K562 (cell line): ENCODE measurements around the gene COMTD1. TPM values are rescaled to one million over a fixed set of nuclear protein-coding genes. Genes with fewer than 3 reads are reported as not detected.

Experiments used
- CEBPG ChIP-seq, 3 experiments: fragments of 200-800 bp in 1 of 3; sonication (Bioruptor generic) in 1 of 3; sonication (generic) in 1 of 3; formaldehyde crosslinking in 1 of 3; IDR thresholded peaks in 2 of 3; conservative IDR thresholded peaks in 1 of 3; 2 replicates each; pipeline versions ENCODE4 v1.6.1 to v1.8.0; 2016 to 2022; ENCODE audit warnings: missing compliant biosample characterization in 2 of 3, missing genetic modification characterization in 2 of 3, mild to moderate bottlenecking in 1 of 3, missing genetic modification reagents in 1 of 3
- CHCHD3 ChIP-seq: fragments of 250-450 bp; sonication (Bioruptor Pico); IDR thresholded peaks from 2 replicates; pipeline ENCODE4 v2.1.2; 2022; ENCODE audit warnings: mild to moderate bottlenecking
- CHD2 ChIP-seq: IDR thresholded peaks from 2 replicates; pipeline ENCODE4 v1.6.1; 2011; ENCODE audit warnings: low read depth, low read length
- EP400 ChIP-seq: fragments of 450-650 bp; IDR thresholded peaks from 2 replicates; pipeline ENCODE4 v1.6.1; 2017; ENCODE audit warnings: antibody characterized with exemption, mild to moderate bottlenecking, moderate library complexity
- FIP1L1 ChIP-seq: fragments of 200-400 bp; formaldehyde crosslinking; IDR thresholded peaks from 2 replicates; pipeline ENCODE4 v1.6.1; 2018; ENCODE audit warnings: mild to moderate bottlenecking, low read depth, low read length; ENCODE audit not compliant: poor library complexity, severe bottlenecking
- GTF2A2 ChIP-seq: IDR thresholded peaks from 2 replicates; pipeline ENCODE4 v1.6.1; 2016; ENCODE audit warnings: mild to moderate bottlenecking, missing genetic modification characterization, missing compliant biosample characterization
- HDAC1 ChIP-seq, 2 experiments: fragments of 450-650 bp; IDR thresholded peaks; 2 replicates each; pipeline ENCODE4 v1.6.1; 2016 to 2017; ENCODE audit warnings: inconsistent platforms in 1 of 2, mild to moderate bottlenecking in 1 of 2, moderate library complexity in 1 of 2
- HINFP ChIP-seq: fragments of 450-650 bp; conservative IDR thresholded peaks from 2 replicates; pipeline ENCODE4 v1.6.1; 2016; ENCODE audit warnings: missing genetic modification characterization, low read depth, mild to moderate bottlenecking, control low read depth, missing compliant biosample characterization
- HNRNPK ChIP-seq: fragments of 200-400 bp; formaldehyde crosslinking; IDR thresholded peaks from one replicate; pipeline ENCODE4 v1.6.1; 2018; ENCODE audit warnings: mild to moderate bottlenecking, low read depth, low read length; ENCODE audit not compliant: poor library complexity, severe bottlenecking
- MXI1 ChIP-seq: IDR thresholded peaks from 2 replicates; pipeline ENCODE4 v1.6.1; 2011; ENCODE audit warnings: low read depth, mild to moderate bottlenecking, improper control_type of control experiment, low read length
- NCOR1 ChIP-seq: fragments of 450-650 bp; IDR thresholded peaks from 2 replicates; pipeline ENCODE4 v1.6.1; 2016; ENCODE audit warnings: mild to moderate bottlenecking, moderate library complexity
- NR1H2 ChIP-seq: sonication (generic); formaldehyde crosslinking; IDR thresholded peaks from 2 replicates; pipeline ENCODE4 v1.4.0; 2020; ENCODE audit warnings: mild to moderate bottlenecking, missing genetic modification reagents
- PML ChIP-seq: IDR thresholded peaks from 2 replicates; pipeline ENCODE4 v1.6.1; 2012; ENCODE audit warnings: low read length, inconsistent platforms
- POLR2G ChIP-seq: fragments of 200-400 bp; formaldehyde crosslinking; IDR thresholded peaks from 2 replicates; pipeline ENCODE4 v1.6.1; 2017; ENCODE audit warnings: low read depth, mild to moderate bottlenecking, antibody characterized with exemption, low read length, moderate library complexity
- POU5F1 ChIP-seq: fragments of 150-350 bp; IDR thresholded peaks from 2 replicates; pipeline ENCODE4 v1.6.1; 2014; ENCODE audit warnings: borderline replicate concordance, low read length, low read depth, mild to moderate bottlenecking; ENCODE audit not compliant: partially characterized antibody
- SMARCA5 ChIP-seq: fragments of 450-650 bp; IDR thresholded peaks from 2 replicates; pipeline ENCODE4 v1.6.1; 2016
- USF1 ChIP-seq: sonication (generic); formaldehyde crosslinking; IDR thresholded peaks from 2 replicates; pipeline ENCODE4 v1.9.0; 2022; ENCODE audit warnings: mild to moderate bottlenecking, missing genetic modification reagents
- XRCC3 ChIP-seq: fragments of 450-650 bp; IDR thresholded peaks from 2 replicates; pipeline ENCODE4 v1.6.1; 2017; ENCODE audit warnings: mild to moderate bottlenecking, moderate library complexity
- ZBTB12 ChIP-seq: fragments of 250-450 bp; sonication (Bioruptor Pico); IDR thresholded peaks from 2 replicates; pipeline ENCODE4 v1.4.0; 2020
- ZFP36 ChIP-seq: fragments of 150-350 bp; IDR thresholded peaks from 2 replicates; pipeline ENCODE4 v1.6.1; 2018; ENCODE audit warnings: low read length, low read depth; ENCODE audit not compliant: partially characterized antibody
- ZNF354B ChIP-seq: fragments of 250-450 bp; sonication (Bioruptor Pico); IDR thresholded peaks from 2 replicates; pipeline ENCODE4 v1.4.0; 2020
- ZNF699 ChIP-seq: fragments of 250-450 bp; sonication (Bioruptor Pico); IDR thresholded peaks from 2 replicates; pipeline ENCODE4 v1.8.0; 2021; ENCODE audit warnings: mild to moderate bottlenecking, moderate library complexity; ENCODE audit not compliant: insufficient replicate concordance
- ZNF740 ChIP-seq, 3 experiments: fragments of 200-800 bp in 1 of 3; sonication (Bioruptor generic) in 1 of 3; sonication (generic) in 1 of 3; formaldehyde crosslinking in 1 of 3; IDR thresholded peaks; 2 replicates each; pipeline versions ENCODE4 v1.6.1 to v1.8.0; 2016 to 2022; ENCODE audit warnings: mild to moderate bottlenecking in 2 of 3, missing compliant biosample characterization in 2 of 3, missing genetic modification characterization in 2 of 3, missing genetic modification reagents in 1 of 3
- polyA plus RNA-seq, 8 experiments: library from polyadenylated mRNA; depleted of rRNA in 4 of 8; stranded (reverse) in 5 of 8; unstranded in 3 of 8; fragments of >200 nt; fragmentation: Nextera tagmentation in 2 of 8; fragmentation: Illumina TruSeq in 1 of 8; extraction: Ambion mirVana in 2 of 8; extraction: Trizol in 1 of 8; gene quantifications; 2 replicates each; pipeline versions ENCODE4 v1.2.1 to v1.2.3, GENCODE V29; 2011 to 2014; ENCODE audit warnings: inconsistent platforms in 1 of 8, missing spikeins in 1 of 8
- total RNA-seq, 7 experiments: library from RNA; depleted of rRNA in 6 of 7; stranded (reverse); fragments of >200 nt in 6 of 7; fragmentation: Illumina TruSeq in 2 of 7; extraction: Trizol in 2 of 7; gene quantifications; 2 replicates each; pipeline versions ENCODE4 v1.2.1 to v1.2.3, GENCODE V29; 2011 to 2021; ENCODE audit warnings: low replicate concordance in 1 of 7

The COMTD1 gene
- total and polyA plus RNA-seq, 9 of the 15 experiments (the other 6 are each of a cell fraction or from before 2014, with no cell fraction given), result 0.41 to 112 (median 13.7) TPM

GRCh38 chr10:75210282-75211006 is 25.3 kb downstream of the COMTD1 start, which contains the start of gene VDAC2 (continued):
- TF ChIP-seq POLR2G (peak; percentile 96), MXI1 (peak; percentile 14; the same call in 1 of the 2 replicates), NCOR1 (peak; percentile 88), GTF2A2 (tag) (peak; percentile 46; the same call in 1 of the 2 replicates), ZNF354B (CRISPR knock-in tag) (no peak), CEBPG (CRISPR knock-in tag; IDR thresholded peaks at IDR 0.05) (no peak; the same call in 1 of the 2 replicates), CEBPG (tag; conservative IDR thresholded peaks at IDR 0.05 in 1 of 2, IDR thresholded peaks at IDR 0.05 in 1 of 2) (no peak), ZBTB12 (CRISPR knock-in tag) (peak; percentile 77), FIP1L1 (peak; percentile 100), ZNF740 (CRISPR knock-in tag; IDR thresholded peaks at IDR 0.05) (0 out of 2 replicates have a peak, but pooled peaks have one; percentile 68), ZNF740 (tag; IDR thresholded peaks at IDR 0.05) (no peak), PML (peak; percentile 53; the same call in 1 of the 2 replicates), HINFP (tag) (no peak), NR1H2 (0 out of 2 replicates have a peak, but pooled peaks have one; percentile 19), ZNF699 (no peak), ZFP36 (peak; percentile 18), HNRNPK (peak; percentile 64), XRCC3 (no peak), SMARCA5 (no peak), USF1 (peak; percentile 43; the same call in 1 of the 2 replicates), CHD2 (peak; percentile 80), POU5F1 (peak; percentile 33), CHCHD3 (CRISPR knock-in tag) (peak; percentile 38; the same call in 1 of the 2 replicates), HDAC1 (IDR thresholded peaks at IDR 0.05) (peak in 1 of 2 experiments; percentile 88; a peak in 2 of 4 replicates), EP400 (peak; percentile 96)
